ENCODE results near the gene SIRPG. TPM values are rescaled to one million over a fixed set of nuclear protein-coding genes. Genes with fewer than 3 reads are reported as not detected.

The SIRPG gene
- total and polyA plus RNA-seq, 10 of the 15 experiments (the other 5 are each of a cell fraction or from before 2014, with no cell fraction given), result 1.1 to 13.0 (median 4.1) TPM

- TF ChIP-seq CHD2 (IDR thresholded peaks at IDR 0.05; ENCODE audit: borderline replicate concordance, low read depth, low read length) (no peak), ASH2L (IDR thresholded peaks at IDR 0.05; ENCODE audit: borderline replicate concordance, low read depth) (no peak), EGR1 (IDR thresholded peaks at IDR 0.05; ENCODE audit: borderline replicate concordance in 1 of 2, low read depth in 2 of 2, low read length in 2 of 2) (no peak), ELK1 (IDR thresholded peaks at IDR 0.05; ENCODE audit: low read depth, low read length) (no peak), HDAC6 (IDR thresholded peaks at IDR 0.05; ENCODE audit: unreplicated experiment) (no peak), IRF5 (IDR thresholded peaks at IDR 0.05; ENCODE audit: borderline replicate concordance) (no peak), ATF2 (IDR thresholded peaks at IDR 0.05; ENCODE audit: low read length) (no peak), CHD4 (IDR thresholded peaks at IDR 0.05) (no peak), YBX1 (IDR thresholded peaks at IDR 0.05) (no peak), TBL1XR1 (IDR thresholded peaks at IDR 0.05; ENCODE audit: low read depth, low read length) (no peak), GABPA (IDR thresholded peaks at IDR 0.05; ENCODE audit: low read depth) (no peak), ZNF622 (IDR thresholded peaks at IDR 0.05) (no peak), STAT1 (conservative IDR thresholded peaks at IDR 0.05) (no peak), DPF2 (IDR thresholded peaks at IDR 0.05) (no peak), NR2F1 (conservative IDR thresholded peaks at IDR 0.05) (no peak), MYB (IDR thresholded peaks at IDR 0.05; ENCODE audit: borderline replicate concordance, low read depth, low read length) (no peak), MYC (IDR thresholded peaks at IDR 0.05; ENCODE audit: insufficient read depth, insufficient read length, insufficient replicate concordance, low read length, severe bottlenecking) (no peak), REST (IDR thresholded peaks at IDR 0.05; ENCODE audit: low read depth, low read length) (no peak), CREM (IDR thresholded peaks at IDR 0.05; ENCODE audit: low read depth) (0 out of 2 replicates have a peak, but pooled peaks have one; percentile 15), SMARCA5 (IDR thresholded peaks at IDR 0.05) (no peak), WRNIP1 (IDR thresholded peaks at IDR 0.05; ENCODE audit: borderline replicate concordance, low read depth, low read length) (no peak), NFIC (IDR thresholded peaks at IDR 0.05; ENCODE audit: low read depth, low read length) (peak; percentile 30; the same call in 1 of the 2 replicates), PAX5 (IDR thresholded peaks at IDR 0.05; ENCODE audit: borderline replicate concordance, low read depth, low read length) (no peak), SMAD1 (IDR thresholded peaks at IDR 0.05; ENCODE audit: low read depth, partially characterized antibody) (no peak), SREBF2 (IDR thresholded peaks at IDR 0.05; ENCODE audit: low read length) (no peak)
These were observed at the start of gene SIRPG (continued) for GRCh38 chr20:1657556-1658334.

Measured in GM12878 (cell line).